Progenitor cell of endocrine pancreas (in vitro differentiated cells): ENCODE measurements around the gene RBM17. TPM values are rescaled to one million over a fixed set of nuclear protein-coding genes. Genes with fewer than 3 reads are reported as not detected.
A peak's percentile ranks its signal among the peaks of the same experiment; 100 is the strongest.
"Not testable (repeated sequence)": the region's sequence is repeated elsewhere in the genome, so short reads cannot be mapped to it uniquely, and the experiment has no call there.

Experiments
- DNase-seq: peaks from one replicate; pipeline ENCODE4 v3.0.0; 2021; ENCODE audit warnings: low spot score; ENCODE audit not compliant: unreplicated experiment
- H3K27ac Mint-ChIP-seq: 2 replicates; pipeline ENCODE4 v1.8.0; 2021; ENCODE audit warnings: mild to moderate bottlenecking, moderate library complexity, mixed read lengths
- H3K27me3 Mint-ChIP-seq: 2 replicates; pipeline ENCODE4 v1.8.0; 2021; ENCODE audit warnings: mixed read lengths
- H3K36me3 Mint-ChIP-seq: 2 replicates; pipeline ENCODE4 v1.8.0; 2022; ENCODE audit warnings: mixed read lengths; ENCODE audit not compliant: insufficient read depth
- H3K4me1 Mint-ChIP-seq: 2 replicates; pipeline ENCODE4 v1.8.0; 2021; ENCODE audit warnings: low read depth, mixed read lengths
- H3K4me3 Mint-ChIP-seq: 2 replicates; pipeline ENCODE4 v1.8.0; 2021; ENCODE audit warnings: low read depth, mild to moderate bottlenecking, moderate library complexity, mixed read lengths
- H3K9me3 Mint-ChIP-seq: 2 replicates; pipeline ENCODE4 v1.8.0; 2021; ENCODE audit warnings: low read depth, mixed read lengths
- long read RNA-seq: library from polyadenylated mRNA; unstranded; transcript quantifications from one replicate; pipeline ENCODE4 v2.0.0, GENCODE V29; 2020
- total RNA-seq: library from RNA; stranded (reverse); gene quantifications from 2 replicates; pipeline ENCODE4 v1.2.1, GENCODE V29; 2021
- TF ChIP-seq, protein P1 (sequence below): fragments of 200-600 bp; sonication (generic); IDR thresholded peaks from one replicate; pipeline ENCODE4 v1.5.0; 2021; ENCODE audit warnings: antibody characterized with exemption, mild to moderate bottlenecking; ENCODE audit not compliant: unreplicated experiment

Gene RBM17
- total RNA-seq = 122 and 138 TPM in 2 replicates
- long read RNA-seq, transcript RBM17-201 (12 exons, 2,755 nt) = major isoform, 98 of 152 reads
- long read RNA-seq, partial matches to known transcripts = 31 of 152 reads
- long read RNA-seq, other reads (novel, unspliced or antisense) = 22 of 152 reads

- TF ChIP-seq, protein P1, sequence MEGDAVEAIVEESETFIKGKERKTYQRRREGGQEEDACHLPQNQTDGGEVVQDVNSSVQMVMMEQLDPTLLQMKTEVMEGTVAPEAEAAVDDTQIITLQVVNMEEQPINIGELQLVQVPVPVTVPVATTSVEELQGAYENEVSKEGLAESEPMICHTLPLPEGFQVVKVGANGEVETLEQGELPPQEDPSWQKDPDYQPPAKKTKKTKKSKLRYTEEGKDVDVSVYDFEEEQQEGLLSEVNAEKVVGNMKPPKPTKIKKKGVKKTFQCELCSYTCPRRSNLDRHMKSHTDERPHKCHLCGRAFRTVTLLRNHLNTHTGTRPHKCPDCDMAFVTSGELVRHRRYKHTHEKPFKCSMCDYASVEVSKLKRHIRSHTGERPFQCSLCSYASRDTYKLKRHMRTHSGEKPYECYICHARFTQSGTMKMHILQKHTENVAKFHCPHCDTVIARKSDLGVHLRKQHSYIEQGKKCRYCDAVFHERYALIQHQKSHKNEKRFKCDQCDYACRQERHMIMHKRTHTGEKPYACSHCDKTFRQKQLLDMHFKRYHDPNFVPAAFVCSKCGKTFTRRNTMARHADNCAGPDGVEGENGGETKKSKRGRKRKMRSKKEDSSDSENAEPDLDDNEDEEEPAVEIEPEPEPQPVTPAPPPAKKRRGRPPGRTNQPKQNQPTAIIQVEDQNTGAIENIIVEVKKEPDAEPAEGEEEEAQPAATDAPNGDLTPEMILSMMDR = peak; percentile 100
- DNase-seq = peak; percentile 97
- Mint-ChIP-seq H3K4me1 (peaks cover 19% of the 10 kb centered on the region), H3K36me3 (no peaks in the 10 kb centered on the region), H3K27ac (peak within 1 kb of the TSS; percentile 95), H3K9me3 (no peaks in the 10 kb centered on the region), H3K27me3 (peaks cover 2% of the 10 kb centered on the region), H3K4me3 (peak within 1 kb of the TSS; percentile 91)
Measured at GRCh38 chr10:6088721-6089333, at the start of gene RBM17. TSS of gene RBM17 (plus strand) at chr10:6089034. CDS start at chr10:6097066, 8,032 bp downstream.

DNA sequence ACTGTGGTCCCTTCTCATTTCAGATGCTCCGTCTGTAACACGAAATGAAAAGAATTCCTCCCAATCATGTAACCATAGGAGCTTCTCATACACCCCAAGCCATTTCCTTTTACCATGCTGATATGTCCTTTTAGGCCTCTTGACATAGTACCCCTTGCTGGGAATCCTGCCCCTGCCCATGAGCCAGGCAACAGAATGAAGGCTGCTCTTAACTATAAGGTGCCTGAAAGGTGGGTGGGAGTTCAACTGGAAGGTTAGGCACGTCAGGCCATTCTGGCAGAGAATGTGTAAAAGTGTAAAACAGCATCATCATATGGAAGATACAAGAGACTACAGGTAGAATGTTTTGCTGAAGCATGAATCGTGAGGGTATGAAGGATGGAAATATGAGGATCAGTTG is 49.1 kb upstream of the RBM17 start:
- H3K36me3 Mint-ChIP-seq = no peaks in the 10 kb centered on the region
- H3K27ac Mint-ChIP-seq = no peak overlapping the region
- DNase-seq = no peak

DNA sequence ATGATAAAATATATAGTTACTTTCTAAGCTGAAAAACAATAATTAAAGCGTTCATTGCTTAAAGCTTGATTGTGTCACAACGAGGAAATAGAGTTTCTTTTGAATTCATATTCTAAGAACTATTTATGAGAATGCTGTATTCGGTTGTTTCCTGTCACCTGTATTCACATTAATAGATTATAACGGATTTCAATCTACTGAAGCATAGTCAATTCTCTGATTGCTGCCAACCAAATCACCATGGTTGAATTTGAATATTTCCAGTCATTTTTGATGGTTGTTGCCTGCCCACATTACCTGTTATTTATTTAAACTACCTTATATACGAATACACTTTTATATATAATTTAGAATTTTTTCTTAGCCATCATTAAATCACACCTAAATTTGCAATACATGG is 48.6 kb upstream of the RBM17 start:
- peaks cover 2% of the 10 kb centered on the region for H3K4me1 Mint-ChIP-seq
- DNase-seq = no peak
- H3K9me3 Mint-ChIP-seq = peaks cover 4% of the 10 kb centered on the region
- H3K27me3 Mint-ChIP-seq = peaks cover 28% of the 10 kb centered on the region
- TF ChIP-seq, protein P1 = no peak
- no peaks in the 10 kb centered on the region for H3K36me3 Mint-ChIP-seq
- no peak overlapping the region for H3K27ac Mint-ChIP-seq
- H3K4me3 Mint-ChIP-seq = no peak overlapping the region

More for the DNA sequence above, 49.1 kb upstream of the RBM17 start:
- Mint-ChIP-seq H3K9me3 (peaks cover 4% of the 10 kb centered on the region), H3K4me3 (no peak overlapping the region), H3K27me3 (peaks cover 27% of the 10 kb centered on the region), H3K4me1 (peaks cover 2% of the 10 kb centered on the region)
- TF ChIP-seq, protein P1 = no peak

DNA sequence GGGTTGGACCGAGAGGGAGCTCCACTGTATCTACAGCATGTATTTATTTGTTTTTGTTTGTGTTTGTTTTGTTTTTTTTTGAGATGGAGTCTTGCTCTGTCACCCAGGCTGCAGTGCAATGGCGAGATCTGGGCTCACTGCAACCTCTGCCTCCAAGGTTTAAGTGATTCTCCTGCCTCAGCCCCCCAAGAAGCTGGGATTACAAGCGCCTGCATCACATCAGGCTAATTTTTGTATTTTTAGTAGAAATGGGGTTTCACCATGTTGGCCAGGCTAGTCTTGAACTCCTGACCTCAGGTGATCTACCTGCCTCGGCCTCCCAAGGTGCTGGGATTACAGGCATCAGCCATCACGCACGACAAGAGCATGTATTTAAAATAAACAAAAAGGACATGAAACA is 45.5 kb upstream of the RBM17 start:
- DNase-seq, H3K36me3 Mint-ChIP-seq, H3K9me3 Mint-ChIP-seq, H3K27ac Mint-ChIP-seq, H3K4me3 Mint-ChIP-seq, H3K4me1 Mint-ChIP-seq: not testable (repeated sequence)
- peaks cover 14% of the 10 kb centered on the region for H3K27me3 Mint-ChIP-seq

DNA sequence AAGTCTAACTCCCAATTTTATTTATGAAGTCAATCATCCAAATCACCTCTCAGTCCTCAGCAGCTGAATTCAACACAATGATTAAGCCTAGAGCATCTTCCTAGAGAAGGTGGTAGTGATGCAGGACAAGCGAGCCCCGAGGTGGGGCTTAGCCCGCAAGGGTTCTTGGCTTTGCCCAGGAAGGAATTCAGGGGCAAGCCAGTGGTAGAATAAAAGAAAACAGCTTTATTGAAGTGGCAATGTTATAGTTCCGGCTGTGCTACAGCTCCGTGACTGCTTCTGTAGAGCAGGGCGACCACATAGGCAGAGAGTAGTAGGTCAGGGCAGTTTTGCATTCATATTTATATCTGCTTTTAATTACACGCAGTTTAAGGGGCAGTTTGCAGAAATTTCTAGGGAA is 44.8 kb upstream of the RBM17 start:
- TF ChIP-seq, protein P1 = no peak
- H3K4me1 Mint-ChIP-seq = no peaks in the 10 kb centered on the region
- peaks cover 3% of the 10 kb centered on the region for H3K9me3 Mint-ChIP-seq
- no peak overlapping the region for H3K4me3 Mint-ChIP-seq
- DNase-seq = no peak
- H3K36me3 Mint-ChIP-seq = no peaks in the 10 kb centered on the region
- no peak overlapping the region for H3K27ac Mint-ChIP-seq
- H3K27me3 Mint-ChIP-seq = peaks cover 18% of the 10 kb centered on the region

DNA sequence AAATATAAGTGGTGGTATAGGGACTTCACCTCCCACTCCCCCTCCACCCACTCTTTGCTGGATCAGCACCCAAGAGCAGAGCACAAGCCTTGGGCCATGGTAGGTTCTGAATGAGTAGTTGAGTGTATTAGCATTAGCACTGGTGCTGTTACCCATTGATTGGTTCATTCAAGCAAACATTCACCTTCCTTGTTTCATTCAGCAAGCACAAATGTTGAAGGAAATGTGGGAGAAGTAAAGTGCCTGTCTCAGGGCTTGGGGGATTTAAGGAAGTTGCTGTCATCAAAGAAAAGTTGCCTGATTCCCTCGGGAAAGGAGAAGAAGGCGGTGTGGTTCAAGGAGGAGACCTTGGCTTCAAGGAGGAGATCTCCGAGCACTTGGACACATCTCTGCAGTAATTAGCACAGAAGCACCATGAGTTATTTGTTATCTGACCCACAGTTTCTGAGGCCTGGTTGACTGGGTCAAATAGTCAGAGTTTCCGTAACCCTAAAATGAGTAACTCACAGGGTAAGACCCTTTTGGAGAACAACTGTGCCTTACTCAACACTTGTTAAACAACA is 44.0 kb upstream of the RBM17 start:
- DNase-seq = no peak
- Mint-ChIP-seq H3K36me3 (no peaks in the 10 kb centered on the region), H3K27me3 (peaks cover 25% of the 10 kb centered on the region), H3K4me1 (no peaks in the 10 kb centered on the region), H3K4me3 (no peak overlapping the region), H3K9me3 (no peaks in the 10 kb centered on the region), H3K27ac (no peak overlapping the region)
- TF ChIP-seq, protein P1 = no peak
